Pancreas (tissue), 10 donors: Measurements from ENCODE around the gene RASSF8. TPM values are rescaled to one million over a fixed set of nuclear protein-coding genes. Genes with fewer than 3 reads are reported as not detected.

Experiments
- ATAC-seq, 4 donors: fragments of 200-7000 bp; cut with Tn5 transposase; one replicate each; pipeline versions ENCODE4 v1.8.0 to v1.9.1; 2020; ENCODE audit warnings: mild to moderate bottlenecking in 4 of 4, moderate library complexity in 4 of 4
- DNase-seq, 6 donors: peaks; one replicate each; pipeline ENCODE4 v3.0.0-alpha.2; 2020
- FAIRE-seq: peaks from 2 replicates; lab custom pipeline; 2012; peaks lifted over from hg19 to GRCh38; lab: Jason Lieb, UNC
- H3K27ac ChIP-seq, 4 donors: fragments of 200-600 bp; sonication (generic); 1 replicate in 3 of 4; 2 replicates in 1 of 4; pipeline versions ENCODE4 v1.5.0 to v1.8.0; 2020
- H3K27me3 ChIP-seq, 4 donors: fragments of 200-600 bp; one replicate each; pipeline ENCODE4 v1.8.0; 2021
- H3K36me3 ChIP-seq, 3 donors: fragments of 200-600 bp; sonication (generic) in 1 of 3; one replicate each; pipeline versions ENCODE4 v1.5.0 to v1.8.0; 2020 to 2021
- H3K4me1 ChIP-seq, 3 donors: fragments of 200-600 bp; one replicate each; pipeline ENCODE4 v1.8.0; 2021
- H3K4me3 ChIP-seq, 4 donors: fragments of 200-600 bp; sonication (generic) in 2 of 4; one replicate each; pipeline versions ENCODE4 v1.5.0 to v1.8.0; 2020 to 2021
- H3K9me3 ChIP-seq, 4 donors: fragments of 200-600 bp; one replicate each; pipeline ENCODE4 v1.8.0; 2021
- CTCF ChIP-seq, 4 donors: fragments of 200-600 bp; sonication (generic) in 3 of 4; IDR thresholded peaks; one replicate each; pipeline versions ENCODE4 v1.5.0 to v1.8.0; 2021; ENCODE audit warnings: antibody characterized with exemption in 4 of 4
- WGBS, 2 donors: extraction: QIAGEN DNeasy Blood & Tissue Kit; methylation state at CpG; one replicate each; pipeline ENCODE4 v1.1.7; 2013; 5-methylcytosine and 5-hydroxymethylcytosine counted together
- intact Hi-C, 3 donors: fragments of 100-400 bp; cut with DNase I; formaldehyde crosslinking; loops; one replicate each; pipeline versions ENCODE4 v1.11.1 to v1.14.2; 2022
- polyA plus RNA-seq, 2 donors: library from polyadenylated mRNA; stranded (reverse); fragments of 200-250 nt; gene quantifications; one replicate each; pipeline ENCODE4 v1.2.3, GENCODE V29; 2013
- total RNA-seq, 6 donors: library from RNA; stranded (reverse); fragmentation: NEBNext Ultra II Directional in 4 of 6; extraction: Animal tissue kit (Norgen Biotek cat#: 25700) in 4 of 6; gene quantifications; one replicate each; pipeline versions ENCODE4 v1.2.1 to v1.2.4, GENCODE V29; 2021 to 2023
- donor health status: healthy with polysubstance abuse.
- donor health status: DM: no; HTN: no; CAD: no; lungs with moderate emphysema.
- donor health status: DM: no; HTN: no; CAD: no.
- donor health status: control.
- donor health status: control.
- donor health status: Bipolar disorder and iron deficiency.
- donor health status: DM: yes; HTN: yes; CAD: no.
- donor health status: DM: no; HTN: no; CAD: no.
- donor health status: DM: no; HTN: no; CAD: no.
- donor health status: DM: yes; HTN: yes; CAD: no.

RASSF8 gene
- total and polyA plus RNA-seq, 8 donors: 4.3 to 25.0 (median 7.4) TPM

DNA sequence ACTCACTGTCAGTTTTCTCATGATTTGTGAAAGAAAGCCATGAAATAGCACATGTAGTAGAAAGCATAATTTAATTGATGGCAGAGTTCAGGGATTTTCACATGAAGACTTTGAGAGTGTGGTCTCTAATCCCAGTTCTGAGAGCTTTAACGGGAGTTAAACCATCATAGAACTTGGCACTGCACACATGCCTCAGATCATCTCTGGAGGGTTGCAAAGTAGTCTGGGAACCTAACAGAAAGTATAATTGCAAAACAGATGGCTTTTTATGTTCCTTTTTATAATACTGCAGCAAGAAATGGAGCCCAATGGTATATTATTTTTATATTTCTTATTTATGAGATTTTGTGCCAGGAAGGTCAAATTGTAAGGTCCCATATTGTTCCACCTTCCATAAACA lies 88.4 kb downstream of the RASSF8 start:
- Histone ChIP-seq H3K27me3 (no peaks in the 10 kb centered on the region), H3K9me3 (no peaks in the 10 kb centered on the region), H3K27ac (no peak overlapping the region), H3K4me3 (no peak overlapping the region), H3K4me1 (peaks cover 0 to 10% (median 0%) of the 10 kb centered on the region in 3 donors), H3K36me3 (no peaks in the 10 kb centered on the region)
- 61% methylated on average over 1 of the region's 1 CpG for WGBS, 2 donors
- TF ChIP-seq CTCF (IDR thresholded peaks at IDR 0.05): no peak
- ATAC-seq (no peak), FAIRE-seq (no peak), DNase-seq (no peak)
- intact Hi-C loops: no loop called here

DNA sequence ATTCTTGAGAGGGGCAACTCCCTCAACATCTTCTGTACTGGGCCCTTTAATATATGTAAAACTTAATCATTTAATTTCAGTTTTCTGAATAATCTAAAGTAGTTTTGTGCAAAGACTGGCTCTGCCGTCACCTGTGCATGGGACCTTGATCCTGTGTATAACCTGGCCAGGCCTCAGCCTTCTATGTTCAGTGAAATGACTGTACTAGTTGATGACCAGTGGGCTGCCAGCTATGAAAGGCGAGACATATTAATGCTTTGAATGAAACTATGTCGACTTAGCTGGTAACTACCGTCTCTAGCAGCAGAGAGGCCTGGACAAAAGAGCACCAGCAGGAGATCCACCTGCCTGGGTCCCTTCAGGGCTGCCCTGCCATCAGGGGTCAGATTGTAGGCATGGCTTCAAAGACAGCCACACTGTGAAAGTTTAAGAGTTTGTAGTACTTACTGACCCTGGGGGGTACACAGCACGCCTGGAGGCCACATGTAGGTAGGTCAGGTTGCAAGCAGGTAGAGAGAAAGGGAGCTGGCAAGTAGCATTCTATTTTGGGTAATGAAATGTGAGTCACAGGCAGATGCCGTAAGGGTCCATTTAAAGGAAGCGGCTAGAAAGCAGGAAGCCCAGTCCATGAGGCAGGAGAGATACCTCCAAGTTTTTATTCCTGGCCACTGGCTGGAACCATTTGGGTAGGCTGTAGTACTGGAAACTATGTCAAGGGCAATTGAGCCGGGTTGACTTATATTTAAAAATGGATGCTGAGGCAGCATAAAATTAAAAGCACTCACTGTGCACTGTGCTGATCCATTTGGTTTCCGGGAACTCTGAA lies 89.1 kb downstream of the RASSF8 start:
- WGBS, 2 donors: 87 to 90% methylated on average over 9 of the region's 9 CpGs
- intact Hi-C loops: no loop called here
- no peak for FAIRE-seq

GRCh38 chr12:26052652-26053051 lies 94.2 kb downstream of the RASSF8 start:
- TF ChIP-seq CTCF (IDR thresholded peaks at IDR 0.05): no peak
- no peak for ATAC-seq
- 72 to 93% methylated on average over 4 of the region's 4 CpGs for WGBS, 2 donors
- Histone ChIP-seq H3K4me3 (no peak overlapping the region), H3K9me3 (no peaks in the 10 kb centered on the region), H3K27ac (no peak overlapping the region), H3K36me3 (no peaks in the 10 kb centered on the region), H3K4me1 (peaks cover 5 to 16% (median 12%) of the 10 kb centered on the region in 3 donors), H3K27me3 (no peaks in the 10 kb centered on the region)
- intact Hi-C loops: no loop called here
- no peak for FAIRE-seq
- no peak for DNase-seq

More for the DNA sequence above, 89.1 kb downstream of the RASSF8 start:
- peaks cover 0 to 2% (median 0%) of the 10 kb centered on the region in 3 donors for H3K4me1 ChIP-seq
- H3K36me3 ChIP-seq: no peaks in the 10 kb centered on the region
- ATAC-seq (no peak), DNase-seq (no peak)
- H3K27ac ChIP-seq: no peak overlapping the region
- TF ChIP-seq CTCF (IDR thresholded peaks at IDR 0.05): no peak
- H3K4me3 ChIP-seq: no peak overlapping the region
- no peaks in the 10 kb centered on the region for H3K27me3 ChIP-seq
- no peaks in the 10 kb centered on the region for H3K9me3 ChIP-seq

DNA sequence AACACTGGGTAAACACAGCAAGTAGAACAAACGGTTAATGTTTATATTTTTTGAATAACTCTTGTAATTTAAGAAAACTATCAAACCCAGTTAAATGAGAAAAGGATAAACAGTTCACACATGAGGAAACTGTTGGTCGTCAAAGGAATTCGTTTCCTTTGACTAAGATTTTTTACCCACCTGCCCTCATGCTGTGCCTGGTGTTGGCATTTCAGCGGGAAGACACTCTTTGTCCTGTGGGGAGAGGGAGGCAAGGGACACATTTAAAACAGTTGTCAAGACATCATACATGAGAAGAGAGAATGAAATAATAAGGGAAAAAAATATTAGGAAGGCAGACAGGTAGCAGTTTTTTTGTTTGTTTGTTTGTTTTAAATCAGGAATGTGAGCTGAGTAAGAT lies 95.9 kb downstream of the RASSF8 start:
- intact Hi-C loops: no loop called here
- Histone ChIP-seq H3K9me3 (no peaks in the 10 kb centered on the region), H3K27ac (no peak overlapping the region), H3K36me3 (no peaks in the 10 kb centered on the region), H3K4me1 (peaks cover 5 to 16% (median 12%) of the 10 kb centered on the region in 3 donors), H3K27me3 (no peaks in the 10 kb centered on the region), H3K4me3 (no peak overlapping the region)
- WGBS, 2 donors: 69 to 80% methylated on average over 4 of the region's 4 CpGs
- FAIRE-seq: no peak
- ATAC-seq: no peak
- TF ChIP-seq CTCF (IDR thresholded peaks at IDR 0.05): no peak
- DNase-seq: no peak

DNA sequence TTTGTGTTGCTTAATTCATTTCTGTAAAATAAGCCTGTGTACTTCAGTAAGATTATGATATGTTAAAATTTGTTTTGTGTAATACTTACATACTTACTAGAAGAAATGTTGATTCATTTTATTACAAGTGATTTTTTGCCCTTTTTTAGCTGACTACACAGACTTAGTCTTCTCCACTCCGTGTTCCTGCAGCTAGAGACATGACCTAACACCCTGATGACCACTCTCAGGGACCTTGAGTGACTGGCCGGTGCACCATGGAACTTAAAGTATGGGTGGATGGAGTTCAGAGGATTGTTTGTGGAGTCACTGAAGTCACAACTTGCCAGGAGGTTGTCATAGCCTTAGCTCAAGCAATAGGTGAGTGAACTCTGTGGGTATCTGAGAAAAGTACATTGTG lies 96.6 kb downstream of the RASSF8 start:
- 91 to 95% methylated on average over 2 of the region's 2 CpGs for WGBS, 2 donors
- Histone ChIP-seq H3K36me3 (no peaks in the 10 kb centered on the region), H3K4me3 (no peak overlapping the region), H3K27me3 (no peaks in the 10 kb centered on the region), H3K27ac (no peak overlapping the region), H3K4me1 (peaks cover 5 to 16% (median 12%) of the 10 kb centered on the region in 3 donors), H3K9me3 (no peaks in the 10 kb centered on the region)
- TF ChIP-seq CTCF (IDR thresholded peaks at IDR 0.05): no peak
- DNase-seq: no peak
- peak in 1 of 4 donors; percentile 9 for ATAC-seq
- intact Hi-C loops: no loop called here
- FAIRE-seq: no peak
